DND-41 (cell line): ENCODE data around the gene TAS2R1.

Source experiments
- CTCF ChIP-seq: IDR thresholded peaks from 2 replicates; pipeline ENCODE4 v1.5.1; 2012; ENCODE audit warnings: borderline replicate concordance, low read length, moderate library complexity, mild to moderate bottlenecking; ENCODE audit not compliant: poor library complexity, severe bottlenecking; ENCODE audit errors: extremely low read depth
- EZH2 ChIP-seq: IDR thresholded peaks from 3 replicates; pipeline ENCODE4 v1.6.1; 2012; ENCODE audit warnings: borderline replicate concordance, low read depth, mild to moderate bottlenecking, moderate library complexity, low read length, inconsistent platforms; ENCODE audit not compliant: severe bottlenecking

DNA sequence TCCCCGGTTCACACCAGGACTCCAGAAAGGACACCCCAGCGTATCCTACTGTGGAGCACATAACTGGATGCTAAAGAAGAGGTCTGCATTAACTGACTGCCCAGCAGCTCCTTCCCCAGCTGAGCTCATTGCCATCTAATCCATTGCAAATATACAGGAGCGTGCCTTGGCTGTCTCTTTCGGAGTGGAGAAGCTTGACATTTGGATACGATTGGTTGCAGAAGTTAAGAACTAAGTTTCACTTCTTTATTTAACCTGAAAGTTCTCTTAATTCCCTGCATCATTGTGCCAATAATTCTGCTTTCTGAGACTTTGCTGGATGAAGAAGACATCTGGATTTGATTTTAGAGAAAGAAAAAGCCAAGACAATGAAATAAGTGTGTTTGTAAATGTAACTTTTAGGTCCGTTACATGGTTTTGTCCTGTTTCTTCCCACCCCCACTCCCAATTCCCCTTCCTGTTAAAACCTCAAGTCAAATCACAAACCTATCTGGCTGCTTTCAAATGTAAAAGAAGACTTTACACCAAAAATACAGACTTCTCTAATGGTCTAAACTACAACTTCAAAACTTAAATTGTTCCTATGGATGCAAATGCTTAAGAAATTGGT lies 33.9 kb downstream of the TAS2R1 start:
- TF ChIP-seq EZH2 (no peak), CTCF (no peak)
